GM21786 (cell line): ENCODE data around the gene TM7SF2.
"Not testable (repeated sequence)": the region's sequence is repeated elsewhere in the genome, so short reads cannot be mapped to it uniquely, and the experiment has no call there.

ENCODE experiments used
- ATAC-seq: cut with Tn5 transposase; IDR thresholded peaks from one replicate; pipeline ENCODE4 v1.9.1; 2021; ENCODE audit not compliant: unreplicated experiment

The TM7SF2 gene

DNA sequence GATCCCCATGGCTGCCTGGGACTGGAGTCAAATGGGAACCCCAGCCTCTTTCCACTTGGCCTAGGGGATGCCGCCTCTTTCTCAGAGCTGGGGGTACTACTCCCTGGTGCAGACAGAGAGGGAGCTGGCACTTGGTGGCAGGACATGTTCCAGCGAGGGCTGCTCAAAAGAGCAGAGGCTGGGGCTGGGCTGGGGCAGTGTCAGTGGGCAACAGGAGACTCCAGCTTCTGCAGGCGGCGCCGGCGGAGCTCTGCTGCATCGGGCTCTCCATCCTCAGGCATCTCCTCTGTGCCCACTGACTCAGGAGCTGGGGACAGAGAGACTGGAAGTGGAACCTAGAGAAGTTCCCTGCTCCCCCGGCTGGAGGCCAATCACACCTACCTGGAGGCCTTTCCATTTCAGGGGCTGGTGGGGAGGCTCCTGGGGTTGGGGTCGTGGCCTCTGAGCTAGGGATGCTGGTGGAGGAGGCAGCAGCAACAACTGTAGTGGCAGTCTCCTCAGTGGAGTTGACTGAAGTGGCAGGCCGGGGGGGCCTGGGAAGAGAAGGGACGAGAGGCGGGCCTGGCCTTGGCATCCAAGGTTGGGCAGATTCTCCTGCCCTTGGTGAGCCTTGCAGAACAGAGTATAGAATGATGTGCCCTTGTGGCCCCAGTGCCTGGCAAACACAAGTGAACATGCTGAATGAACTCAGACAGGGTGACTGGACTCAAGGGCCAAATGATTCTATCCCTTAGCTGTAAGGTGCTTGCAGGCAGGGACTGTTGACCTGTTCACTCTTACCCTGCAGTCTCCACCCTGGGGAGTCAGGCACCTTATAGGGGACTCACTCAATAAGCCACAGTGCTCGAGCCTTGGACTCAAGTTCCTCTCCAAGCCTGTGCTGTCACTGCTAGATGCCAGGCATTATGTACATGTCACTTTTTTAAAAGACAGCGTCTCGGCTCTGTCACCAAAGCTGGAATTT lies 16.8 kb downstream of the TM7SF2 start:
- no peak for ATAC-seq

DNA sequence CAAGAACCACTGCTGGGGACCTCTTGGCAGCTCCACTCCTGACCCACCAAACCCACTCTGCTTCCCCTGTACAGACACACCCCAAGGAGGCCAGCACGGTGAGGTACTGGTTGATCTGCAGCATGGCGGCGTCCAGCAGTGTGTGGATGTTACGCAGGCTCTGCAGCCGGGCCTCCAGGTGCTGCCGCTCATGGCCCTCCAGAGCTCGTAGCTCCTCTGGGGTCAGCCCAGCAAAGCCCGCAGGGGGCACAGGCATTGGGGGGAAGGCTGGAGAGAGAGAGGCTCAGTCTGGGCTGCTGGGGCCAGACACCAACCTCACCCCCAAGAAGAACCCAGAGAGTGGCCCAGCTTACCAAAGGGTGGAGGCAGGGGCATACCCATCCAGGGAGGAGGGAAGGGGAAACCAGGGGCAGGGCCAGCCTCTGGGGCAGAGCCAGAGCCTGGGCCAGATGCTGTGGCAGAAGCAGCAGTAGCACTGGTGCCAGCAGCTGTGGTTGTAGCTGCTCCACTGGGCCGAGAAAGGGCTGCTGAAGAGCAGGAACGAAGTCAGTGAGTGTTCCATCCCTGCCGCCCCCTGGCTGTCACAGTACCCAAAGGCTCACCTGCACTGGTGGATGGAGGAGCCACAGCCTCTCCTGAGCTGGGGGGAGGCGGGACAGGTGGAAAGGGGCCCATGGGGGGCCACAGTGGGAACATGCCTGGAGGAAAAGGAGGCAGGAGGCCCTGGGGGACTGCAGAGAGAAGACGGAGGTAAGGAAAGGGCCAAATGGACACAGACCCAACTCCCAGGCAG lies 18.2 kb downstream of the TM7SF2 start:
- no peak for ATAC-seq

DNA sequence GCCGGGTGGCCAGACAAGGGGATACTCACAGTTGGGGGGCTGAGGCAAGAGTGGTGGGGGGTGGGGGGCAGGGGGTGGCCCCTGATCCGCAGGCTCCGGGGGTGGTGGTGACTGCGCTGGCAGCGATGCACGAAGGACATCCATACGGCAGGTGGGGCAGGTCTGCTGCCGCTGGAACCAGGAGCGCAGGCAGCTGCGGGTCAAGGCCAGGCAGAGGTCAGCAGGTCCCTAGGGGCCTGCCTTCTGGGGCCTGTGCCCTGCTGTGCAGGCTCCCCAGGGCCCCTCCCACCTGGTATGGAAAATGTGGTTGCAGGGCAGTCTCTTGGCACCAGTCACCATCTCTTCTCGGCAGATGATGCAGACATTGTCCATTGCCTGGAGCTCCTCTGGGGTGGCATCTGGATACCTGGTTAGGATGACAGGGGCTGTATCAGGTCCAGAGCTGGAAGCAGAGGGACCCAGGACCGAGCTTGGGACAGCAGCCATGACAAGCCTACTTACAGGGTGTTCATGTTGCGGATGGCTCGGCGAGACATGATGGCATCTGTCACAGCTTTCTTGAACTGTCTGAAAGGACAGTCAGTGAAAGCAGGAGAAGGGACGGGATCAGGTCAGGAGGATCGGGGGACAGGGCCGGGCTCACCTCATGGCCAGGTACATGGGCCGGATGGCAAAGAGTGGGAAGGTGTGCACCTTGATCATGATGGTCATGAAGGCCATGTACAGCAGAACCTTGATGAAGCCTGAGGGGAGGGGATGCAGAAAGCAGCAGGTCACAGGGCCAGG lies 19.2 kb downstream of the TM7SF2 start:
- no peak for ATAC-seq

- ATAC-seq, result no peak
These were observed 19.7 kb downstream of the TM7SF2 start for GRCh38 chr11:65131417-65131776.

DNA sequence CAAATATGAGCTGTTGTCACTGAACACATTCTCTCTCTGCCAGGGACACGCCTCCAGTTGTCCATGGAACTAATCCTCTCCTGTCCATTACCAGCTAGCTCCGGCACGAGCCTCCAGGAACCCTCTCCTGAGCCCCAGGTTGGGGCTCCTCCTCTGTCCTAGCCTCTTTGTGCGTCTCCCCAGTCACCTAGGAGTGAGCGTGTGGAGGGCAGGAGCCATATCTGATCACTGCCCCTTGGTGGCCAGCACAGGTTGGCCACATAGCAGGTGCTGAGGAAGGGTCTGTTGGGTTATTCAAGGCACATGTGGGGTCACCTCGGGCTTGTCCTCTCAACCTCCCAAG lies 20.2 kb downstream of the TM7SF2 start:
- no peak for ATAC-seq

GRCh38 chr11:65132238-65132987 lies 20.7 kb downstream of the TM7SF2 start:
- peak; percentile 36 for ATAC-seq

GRCh38 chr11:65132988-65133700 lies 21.5 kb downstream of the TM7SF2 start:
- no peak for ATAC-seq

- no peak for ATAC-seq
These were observed 22.1 kb downstream of the TM7SF2 start for GRCh38 chr11:65133724-65134123.

GRCh38 chr11:65134240-65134951 lies 22.7 kb downstream of the TM7SF2 start, which contains the start of gene SYVN1:
Gene SYVN1, minus strand, starts transcription at chr11:65134519. Its CDS starts 918 bp downstream, at chr11:65133601.
- ATAC-seq, result peak; percentile 44

DNA sequence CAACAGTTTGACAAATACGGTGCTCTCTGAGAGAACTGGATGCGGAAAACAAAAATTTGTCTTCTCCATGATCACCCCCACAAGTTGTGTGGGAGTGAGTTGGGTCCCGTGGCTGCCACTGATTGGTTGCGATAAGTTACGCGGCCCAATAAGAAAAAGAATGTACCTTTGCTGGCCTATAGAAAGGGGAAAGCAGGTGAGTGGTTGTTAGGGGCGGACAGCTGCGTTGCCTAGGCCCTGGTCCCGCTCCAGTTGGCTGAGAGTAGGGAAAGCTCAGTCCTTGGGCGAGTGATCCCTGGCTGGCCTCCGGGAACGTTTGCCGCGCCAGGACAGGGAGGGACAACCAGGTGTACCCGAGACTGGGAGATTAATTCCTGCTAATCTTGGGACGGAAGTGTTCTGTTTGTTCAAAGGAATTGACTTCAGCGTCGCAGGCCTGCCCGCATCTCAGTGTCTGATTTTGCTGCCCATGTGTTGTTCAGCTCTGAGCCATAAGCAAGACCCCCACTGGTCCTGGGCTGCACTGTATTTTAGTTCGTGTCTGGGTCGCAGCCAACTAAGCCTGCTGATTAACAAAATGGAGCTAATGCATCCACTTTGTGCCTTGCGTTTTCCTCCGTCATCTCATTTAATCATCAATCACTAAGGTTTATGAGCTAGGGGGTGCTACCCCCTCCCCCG lies 23.4 kb downstream of the TM7SF2 start:
- ATAC-seq, result peak; percentile 64

DNA sequence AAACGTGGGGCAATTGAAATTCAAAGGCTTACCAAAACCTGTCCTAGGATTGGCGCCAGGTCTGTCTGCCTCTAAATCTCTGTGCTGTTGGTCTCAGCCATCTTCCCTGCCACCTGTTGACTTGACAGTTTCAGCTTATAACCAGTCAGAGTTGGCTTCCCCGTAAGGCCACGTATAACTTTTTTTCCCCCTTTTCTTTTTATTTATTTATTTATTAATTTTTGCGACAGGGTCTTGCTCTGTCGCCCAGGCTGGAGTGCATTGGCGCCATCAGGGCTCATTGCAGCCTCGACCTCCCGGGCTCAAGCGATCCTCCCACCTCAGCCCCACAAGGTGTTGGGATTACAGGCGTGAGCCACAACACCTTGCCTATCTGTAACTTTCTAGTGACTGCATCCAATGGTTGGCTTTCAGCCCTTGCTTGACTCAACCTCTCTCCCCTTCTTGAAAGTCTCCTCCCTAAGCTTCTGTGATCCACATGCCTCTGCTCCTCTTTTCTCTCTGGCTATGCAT lies 24.0 kb downstream of the TM7SF2 start:
- no peak for ATAC-seq

DNA sequence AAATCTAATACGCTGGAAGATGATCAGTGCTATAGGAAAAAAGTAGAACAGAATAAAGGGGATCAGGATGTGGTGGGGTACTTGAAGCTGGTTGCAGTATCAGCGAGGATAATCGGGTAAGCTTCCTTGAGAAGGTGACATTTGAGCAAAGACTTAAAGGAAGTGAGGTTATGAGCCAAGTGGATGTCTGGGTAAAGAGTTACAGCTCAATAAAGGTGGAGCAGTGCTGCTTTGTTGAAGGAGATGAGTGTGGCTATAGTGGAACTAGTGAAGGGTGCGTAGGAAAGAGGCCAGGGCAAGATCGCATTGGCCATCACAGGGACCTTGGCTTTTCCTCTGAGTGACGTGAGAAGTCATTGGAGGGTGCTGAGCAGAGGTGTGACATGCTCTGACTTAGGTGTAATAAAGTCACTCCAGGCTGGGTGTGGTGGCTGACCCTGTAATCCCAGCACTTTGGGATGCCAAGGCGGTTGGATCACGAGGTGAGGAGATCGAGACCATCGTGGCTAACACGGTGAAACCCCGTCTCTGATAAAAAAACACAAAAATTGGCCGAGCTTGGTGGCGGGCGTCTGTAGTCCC lies 24.9 kb downstream of the TM7SF2 start:
- no peak for ATAC-seq

DNA sequence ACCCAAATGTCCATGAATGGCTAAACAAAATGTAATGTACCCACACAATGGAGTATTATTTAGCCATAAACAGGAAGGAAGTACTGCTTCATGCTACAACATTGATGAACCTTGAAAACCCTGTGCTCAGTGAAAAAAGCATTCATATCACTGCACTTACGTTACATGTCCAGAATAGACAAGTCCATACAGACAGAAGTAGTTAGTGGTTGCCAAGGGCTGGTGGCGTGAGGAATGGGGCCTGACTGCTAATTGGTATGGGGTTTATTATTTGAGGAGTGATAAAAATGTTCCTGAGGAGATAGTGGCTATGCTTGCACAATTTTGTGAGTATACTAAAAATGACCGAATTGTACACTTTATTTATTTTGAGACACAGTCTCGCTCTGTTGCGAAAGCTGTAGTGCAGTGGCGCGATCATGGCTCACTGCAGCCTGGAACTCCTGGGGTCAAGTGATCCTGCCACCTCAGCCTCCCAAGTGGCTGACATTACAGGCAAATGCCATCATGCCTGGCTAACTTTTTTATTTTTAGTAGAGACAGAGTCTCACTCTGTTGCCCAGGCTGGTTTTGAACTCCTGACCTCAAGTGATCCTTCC lies 30.3 kb downstream of the TM7SF2 start:
- ATAC-seq, result no peak

GRCh38 chr11:65147352-65148075 lies 35.8 kb downstream of the TM7SF2 start:
- no peak for ATAC-seq

GRCh38 chr11:65148657-65149056 lies 37.0 kb downstream of the TM7SF2 start:
- no peak for ATAC-seq

DNA sequence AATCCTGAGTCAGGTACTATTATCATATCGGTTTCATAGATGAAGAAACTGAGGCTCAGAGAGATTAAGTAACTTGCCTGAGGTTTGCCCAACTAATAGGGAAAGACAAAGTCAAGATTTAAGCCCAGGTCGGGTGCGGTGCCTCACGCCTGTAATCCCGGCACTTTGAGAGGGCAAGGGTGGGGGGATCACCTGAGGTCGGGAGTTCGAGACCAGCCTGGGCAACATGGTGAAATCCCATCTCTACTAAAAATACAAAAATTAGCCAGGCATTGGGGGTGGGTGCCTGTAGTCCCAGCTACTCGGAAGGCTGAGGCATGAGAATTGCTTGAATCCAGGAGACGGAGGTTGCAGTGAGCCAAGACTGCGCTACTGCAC lies 38.4 kb downstream of the TM7SF2 start:
- ATAC-seq, result not testable (repeated sequence)
